GM13977 (cell line): ENCODE data around the gene MAPK1.
"Not testable (repeated sequence)": the region's sequence is repeated elsewhere in the genome, so short reads cannot be mapped to it uniquely, and the experiment has no call there.

Experiments
- DNase-seq: peaks from one replicate; pipeline ENCODE4 v3.0.0; 2012; ENCODE audit warnings: low spot score
- CTCF ChIP-seq: IDR thresholded peaks from 2 replicates; pipeline ENCODE4 v1.5.1; 2012; ENCODE audit warnings: mild to moderate bottlenecking, control low read depth; ENCODE audit not compliant: insufficient read depth; ENCODE audit errors: extremely low read depth, missing control alignments
- in situ Hi-C: fragments of 300-500 bp; cut with MboI; formaldehyde crosslinking; loops from one replicate; pipeline ENCODE4 v1.12.0; 2022; ENCODE audit warnings: low sequenced_read_pairs, low pct_unique_long_range_greater_than_20kb, mixed read lengths, inconsistent platforms; ENCODE audit not compliant: unreplicated experiment

MAPK1 gene

GRCh38 chr22:21735200-21736083, 132.0 kb downstream of the MAPK1 start, which contains the start of gene YPEL1:
YPEL1 (minus strand) TSS chr22:21735794; CDS start chr22:21710744, 25,050 bp downstream.
- in situ Hi-C loops: loop anchor here (10.0 kb wide), 1 partner anchor 209 kb away; no protein-coding TSS in a partner anchor
- DNase-seq: peak; percentile 98
- no peak for TF ChIP-seq CTCF

GRCh38 chr22:21734540-21735199, 132.8 kb downstream of the MAPK1 start:
- no peak for TF ChIP-seq CTCF
- in situ Hi-C loops: loop anchor here (10.0 kb wide), 1 partner anchor 210 kb away; no protein-coding TSS in a partner anchor
- no peak for DNase-seq

DNA sequence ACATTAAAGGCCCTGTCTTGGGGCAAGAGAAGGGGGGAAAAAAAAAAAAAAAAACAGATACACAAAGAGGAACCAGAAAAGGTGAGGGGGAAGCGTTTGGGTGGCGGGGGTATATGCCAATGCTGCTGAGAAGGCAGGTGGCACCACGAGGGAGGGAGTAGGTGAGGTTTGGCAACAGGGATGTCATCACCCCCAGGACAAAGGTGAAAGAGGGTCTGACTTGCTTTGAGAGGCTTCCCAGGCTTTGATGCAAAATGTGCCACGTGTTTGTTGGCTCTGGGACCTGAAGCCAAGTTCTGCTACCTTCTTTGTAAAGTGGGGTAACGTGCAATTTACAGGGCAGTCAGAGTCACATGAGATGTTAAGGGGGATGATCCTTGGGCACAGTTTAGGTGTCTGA, 135.9 kb downstream of the MAPK1 start:
- in situ Hi-C loops: loop anchor here (10.0 kb wide), 1 partner anchor 213 kb away; no protein-coding TSS in a partner anchor
- TF ChIP-seq CTCF: no peak
- no peak for DNase-seq

DNA sequence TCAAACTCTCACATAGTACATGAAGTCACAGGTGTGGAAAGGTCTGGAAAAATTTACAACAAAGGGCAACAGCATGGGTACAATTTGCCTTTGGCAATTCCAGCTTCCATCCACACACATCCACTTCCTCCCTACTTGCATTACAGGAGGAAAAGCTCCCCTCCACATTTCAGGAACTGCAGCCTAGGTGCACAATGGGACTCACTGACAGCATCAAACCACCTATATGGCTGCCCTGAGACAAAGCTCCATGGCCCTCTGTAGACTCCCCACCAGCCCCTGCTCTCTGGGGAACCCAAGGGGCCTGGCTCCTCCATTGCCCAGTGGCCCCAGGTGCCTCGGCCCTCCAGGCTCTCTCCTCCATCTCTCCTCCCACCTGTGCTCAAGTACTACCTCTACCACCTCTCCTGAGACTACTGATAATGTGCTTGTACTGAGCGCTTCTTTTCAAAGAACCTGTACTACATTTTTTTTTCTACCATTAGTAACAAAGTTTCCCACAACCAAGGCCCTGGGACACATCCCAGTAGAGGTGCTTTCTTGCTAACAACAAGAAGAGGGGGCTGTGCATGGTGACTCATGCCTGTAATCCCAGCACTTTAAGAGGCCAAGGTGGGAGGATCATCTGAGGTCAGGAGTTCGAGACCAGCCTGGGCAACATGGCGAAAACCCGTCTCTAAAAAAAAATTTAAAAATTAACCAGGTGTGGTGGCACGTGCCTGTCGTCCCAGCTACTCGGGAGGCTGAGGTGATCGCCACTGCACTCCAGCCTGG, 136.7 kb downstream of the MAPK1 start:
- no peak for TF ChIP-seq CTCF
- DNase-seq: no peak
- in situ Hi-C loops: loop anchor here (10.0 kb wide), 1 partner anchor 214 kb away; no protein-coding TSS in a partner anchor

DNA sequence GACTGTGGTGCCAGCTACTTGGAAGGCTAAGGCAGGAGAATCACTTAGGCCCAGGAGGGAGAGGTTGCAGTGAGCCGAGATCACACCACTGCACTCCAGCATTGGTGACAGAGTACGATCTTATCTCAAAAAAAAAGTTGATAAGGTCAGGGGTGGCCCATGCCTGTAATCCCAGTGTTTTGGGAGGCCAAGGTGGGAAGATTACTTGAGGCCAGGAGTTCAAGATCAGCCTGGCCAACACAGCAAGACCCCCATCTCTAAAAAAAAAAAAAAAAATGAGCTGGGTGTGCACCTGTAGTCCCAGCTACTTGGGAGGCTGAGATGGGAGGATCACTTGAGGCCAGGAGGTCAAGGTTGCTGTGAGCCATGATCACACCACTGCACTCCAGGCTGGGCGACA, 138.3 kb downstream of the MAPK1 start:
- DNase-seq, in situ Hi-C loops: not testable (repeated sequence)

DNA sequence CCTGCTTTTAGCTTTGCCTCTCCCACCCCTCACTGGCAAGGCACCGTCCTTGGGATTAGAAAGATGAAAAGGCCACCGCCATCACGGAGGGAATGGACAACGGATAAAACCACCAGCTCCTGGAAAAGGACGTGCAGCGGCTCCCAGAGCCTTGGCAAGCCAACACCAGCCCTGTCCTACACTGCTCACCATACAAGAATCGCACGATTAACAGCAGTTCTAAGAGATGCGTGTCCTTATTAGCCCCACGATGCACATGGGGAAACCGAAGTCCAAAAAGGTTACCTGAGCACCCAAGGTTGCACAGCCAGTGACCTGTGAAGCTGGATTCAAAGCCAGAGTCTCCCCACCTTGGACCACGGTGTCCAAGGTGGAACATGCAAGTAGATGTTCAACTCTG, 139.2 kb downstream of the MAPK1 start:
- no peak for DNase-seq
- in situ Hi-C loops: no loop called here
- no peak for TF ChIP-seq CTCF
